HG03095 (cell line): ENCODE measurements around the gene ELMOD3.
"Not testable (repeated sequence)": the region's sequence is repeated elsewhere in the genome, so short reads cannot be mapped to it uniquely, and the experiment has no call there.

Experiments
- ATAC-seq: cut with Tn5 transposase; IDR thresholded peaks from one replicate; pipeline ENCODE4 v1.9.1; 2021; ENCODE audit warnings: moderate library complexity; ENCODE audit not compliant: unreplicated experiment

The ELMOD3 gene

GRCh38 chr2:85354286-85355072 is at the start of gene ELMOD3, which contains the start of gene RETSAT:
TSS of gene ELMOD3 (plus strand) at chr2:85354769. CDS start at chr2:85357199, 2,430 bp downstream.
TSS of gene RETSAT (minus strand) at chr2:85354528. CDS start at chr2:85354507, 21 bp downstream.
- ATAC-seq, result peak; percentile 95

DNA sequence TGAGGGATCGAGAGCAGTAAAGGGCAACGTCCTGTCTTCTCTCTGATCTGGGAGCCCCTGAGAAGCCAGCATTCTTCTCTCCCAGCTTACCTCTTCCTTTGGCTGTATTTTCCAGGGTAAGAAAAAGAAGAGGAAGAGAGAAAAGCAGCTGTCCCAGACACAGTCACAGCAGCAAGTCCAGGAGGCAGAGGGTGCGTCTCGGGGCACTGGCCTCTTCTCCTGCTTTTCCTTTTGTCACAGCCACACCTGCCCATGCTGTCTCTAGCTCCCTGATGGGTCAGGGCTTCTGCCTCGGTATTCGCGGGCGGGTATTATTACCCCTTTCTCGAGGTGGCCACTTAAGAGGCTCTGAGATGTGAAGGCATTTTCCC is 47.1 kb upstream of the ELMOD3 start:
- no peak for ATAC-seq

GRCh38 chr2:85308201-85308600 is 46.4 kb upstream of the ELMOD3 start:
- ATAC-seq, result no peak

DNA sequence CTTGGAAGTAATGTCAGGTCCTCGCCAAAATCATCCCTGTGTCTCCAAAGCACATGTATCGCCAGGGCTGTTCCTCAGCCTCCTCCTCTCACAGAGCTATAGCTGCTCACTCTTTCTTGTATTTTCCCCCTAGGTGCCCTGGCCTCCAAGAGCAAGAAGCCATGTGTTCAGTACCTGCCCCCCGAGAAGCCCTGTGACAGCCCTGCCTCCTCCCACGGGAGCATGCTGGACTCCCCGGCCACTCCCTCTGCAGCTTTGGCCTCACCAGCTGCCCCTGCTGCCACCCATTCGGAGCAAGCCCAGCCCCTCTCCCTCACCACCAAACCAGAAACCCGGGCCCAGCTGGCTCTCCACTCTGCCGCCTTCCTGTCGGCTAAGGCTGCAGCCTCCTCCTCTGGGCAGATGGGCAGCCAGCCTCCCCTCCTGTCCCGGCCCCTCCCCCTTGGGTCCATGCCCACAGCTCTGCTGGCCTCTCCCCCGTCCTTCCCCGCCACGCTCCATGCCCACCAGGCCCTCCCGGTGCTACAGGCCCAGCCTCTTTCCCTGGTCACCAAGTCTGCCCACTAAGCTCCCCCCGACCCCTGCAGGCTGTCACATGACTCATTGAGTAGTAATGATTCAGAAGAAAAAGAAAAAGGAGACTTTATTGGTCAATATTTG is 45.5 kb upstream of the ELMOD3 start:
- ATAC-seq, result no peak

DNA sequence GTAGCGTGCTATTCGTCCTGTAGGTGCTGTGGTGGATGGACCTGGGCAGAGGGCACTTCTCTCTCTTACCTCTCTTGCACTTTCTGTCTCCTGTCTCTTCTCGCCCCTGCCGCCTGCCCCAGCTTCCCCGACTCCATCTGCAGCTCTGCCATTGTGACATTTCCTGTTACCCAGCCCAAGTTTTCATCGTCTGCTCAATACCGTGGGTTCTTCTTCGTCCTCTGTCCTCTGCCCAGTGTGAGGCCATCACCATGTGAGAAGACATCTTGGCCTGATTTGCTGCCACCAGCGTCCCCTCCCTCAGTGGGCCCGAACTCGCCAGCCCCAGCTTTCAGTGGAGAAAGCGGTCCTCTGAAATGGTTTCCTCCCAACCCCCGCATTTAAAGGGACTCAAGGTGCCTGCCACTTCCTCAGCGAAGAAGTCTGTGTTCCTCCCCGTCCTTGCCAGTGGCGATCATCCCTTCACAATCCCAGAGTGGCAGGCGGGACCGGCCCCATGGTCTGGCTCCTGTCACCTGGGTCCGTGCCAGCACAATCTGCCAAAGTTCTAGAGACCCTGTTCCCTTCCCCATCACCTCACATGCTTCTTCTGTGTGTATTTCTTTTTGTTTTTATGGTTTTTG is 44.8 kb upstream of the ELMOD3 start:
- ATAC-seq, result peak; percentile 19

GRCh38 chr2:85310330-85310729 is 44.2 kb upstream of the ELMOD3 start:
- peak; percentile 54 for ATAC-seq

- ATAC-seq, result no peak
Observed at GRCh38 chr2:85312404-85312803, 42.2 kb upstream of the ELMOD3 start.

DNA sequence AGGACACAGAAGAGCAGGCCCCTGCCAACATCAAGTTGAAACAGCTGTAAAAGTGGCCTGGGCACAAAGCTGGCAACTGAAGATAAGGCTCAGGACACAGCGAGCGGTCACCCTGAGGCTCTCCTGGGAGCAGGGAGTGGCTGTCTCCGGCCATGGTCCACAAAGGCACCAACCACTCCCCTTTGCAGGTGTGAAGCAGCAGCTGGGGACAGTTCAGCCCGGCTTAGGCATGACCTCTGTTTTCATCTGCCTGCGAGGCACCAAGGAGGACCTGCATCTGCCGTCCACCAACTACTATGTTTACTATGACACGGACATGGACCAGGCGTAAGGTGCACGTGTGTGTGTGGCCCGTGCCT is 39.7 kb upstream of the ELMOD3 start:
- ATAC-seq, result no peak

- not testable (repeated sequence) for ATAC-seq
Observed at GRCh38 chr2:85315921-85316320, 38.6 kb upstream of the ELMOD3 start.

GRCh38 chr2:85318222-85319074 is 36.1 kb upstream of the ELMOD3 start:
- no peak for ATAC-seq

DNA sequence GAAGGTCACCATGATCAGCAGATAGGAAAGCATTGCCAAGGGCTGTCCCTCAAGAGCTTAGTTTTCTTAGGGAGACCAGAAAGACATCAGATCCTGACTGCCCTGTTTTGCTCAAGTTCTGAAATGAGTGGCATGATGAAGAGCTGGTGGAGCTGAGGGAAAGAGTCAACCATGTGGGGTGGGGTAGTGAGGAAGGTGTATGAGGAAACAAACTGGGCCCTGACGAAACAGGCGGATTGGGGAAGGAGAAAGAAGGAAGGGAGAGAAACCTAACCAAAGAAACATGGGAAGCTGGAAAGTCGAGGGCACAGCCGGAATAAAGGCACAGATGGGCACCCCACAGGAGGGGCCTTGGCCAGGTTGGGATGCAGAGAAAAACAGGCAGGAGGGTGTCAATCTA is 34.8 kb upstream of the ELMOD3 start:
- ATAC-seq, result no peak

DNA sequence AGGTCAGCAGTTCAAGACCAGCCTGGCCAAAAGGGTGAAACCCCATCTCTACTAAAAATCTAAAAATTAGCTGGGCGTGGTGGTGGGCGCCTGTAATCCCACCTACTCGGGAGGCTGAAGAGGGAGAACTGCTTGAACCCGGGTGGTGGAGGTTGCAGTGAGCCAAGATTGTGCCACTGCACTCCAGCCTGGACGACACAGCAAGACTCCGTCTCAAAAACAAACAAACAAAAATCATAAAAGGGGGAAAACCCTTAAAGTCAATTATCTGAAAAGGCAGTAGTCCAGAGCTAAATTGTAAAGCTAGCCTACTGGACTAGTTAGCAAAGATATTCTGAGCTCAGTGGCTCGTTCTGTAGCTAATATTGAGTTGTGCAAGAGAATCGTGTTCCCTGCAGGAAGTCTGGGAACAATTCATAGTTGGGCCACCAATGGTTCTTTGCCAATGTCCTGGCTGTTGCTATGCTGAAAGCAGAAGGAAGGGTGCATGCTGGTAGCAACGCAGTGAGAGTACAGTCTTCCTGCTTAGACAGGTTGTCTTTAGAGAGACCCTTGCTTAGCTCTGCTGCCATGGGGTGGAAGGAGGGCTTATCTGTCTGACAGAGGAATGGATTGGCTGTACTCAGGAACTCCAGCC is 31.1 kb upstream of the ELMOD3 start:
- ATAC-seq, result no peak

DNA sequence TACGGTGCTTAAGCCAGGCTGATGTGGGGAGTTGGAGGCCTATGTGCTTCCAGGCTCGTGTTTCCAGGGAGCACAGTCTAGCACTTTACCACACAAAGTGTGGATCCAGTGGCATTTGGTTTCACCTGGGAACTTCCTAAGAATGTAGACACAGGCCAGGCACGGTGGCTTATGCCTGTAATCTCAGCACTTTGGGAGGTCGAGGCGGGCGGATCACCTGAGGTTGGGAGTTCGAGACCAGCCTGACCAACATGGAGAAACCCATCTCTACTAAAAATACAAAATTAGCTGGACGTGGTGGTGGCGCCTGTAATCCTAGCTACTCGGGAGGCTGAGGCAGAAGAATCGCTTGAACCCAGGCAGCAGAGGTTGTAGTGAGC is 30.6 kb upstream of the ELMOD3 start:
- ATAC-seq, result not testable (repeated sequence)

GRCh38 chr2:85324639-85325465 is 29.7 kb upstream of the ELMOD3 start:
- ATAC-seq, result no peak

GRCh38 chr2:85325466-85325811 is 29.1 kb upstream of the ELMOD3 start:
- ATAC-seq, result no peak

GRCh38 chr2:85326406-85327159 is 28.0 kb upstream of the ELMOD3 start:
- ATAC-seq, result peak; percentile 30

DNA sequence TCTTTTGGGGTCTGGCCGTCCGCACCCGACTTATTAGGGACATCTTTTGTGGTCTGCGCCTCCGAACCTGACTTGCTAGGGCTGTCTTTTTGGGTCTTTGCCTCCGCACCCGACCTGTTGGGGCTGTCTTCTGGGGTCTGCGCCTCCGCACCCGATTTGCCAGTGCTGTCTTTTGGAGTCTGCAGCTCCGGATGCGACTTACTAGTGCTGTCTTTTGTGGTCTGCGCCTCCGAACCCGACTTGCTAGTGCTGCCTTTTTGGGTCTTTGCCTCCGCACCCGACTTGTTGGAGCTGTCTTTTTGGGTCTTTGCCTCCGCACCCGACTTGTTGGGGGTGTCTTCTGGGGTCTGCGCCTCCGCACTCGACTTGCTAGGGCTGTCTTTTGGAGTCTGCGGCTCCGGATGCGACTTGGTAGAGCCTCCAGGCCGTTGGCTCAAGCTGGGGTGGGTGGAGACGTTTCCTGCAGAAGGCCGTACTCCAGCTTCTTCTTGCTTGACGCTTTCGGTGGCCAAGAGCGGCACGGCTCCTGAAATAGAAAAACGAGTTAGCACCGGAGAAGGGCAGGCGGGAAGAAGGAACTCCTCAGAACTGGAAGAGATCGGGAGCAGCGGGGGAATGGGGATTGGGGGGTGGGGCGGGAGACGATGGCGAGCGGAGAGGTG is 27.3 kb upstream of the ELMOD3 start:
- ATAC-seq, result peak; percentile 27

GRCh38 chr2:85327822-85328617 is 26.5 kb upstream of the ELMOD3 start, which contains the start of gene TGOLN2:
TSS of gene TGOLN2 (minus strand) at chr2:85327989. CDS start at chr2:85327962, 27 bp downstream.
- ATAC-seq, result peak; percentile 85
